MM.1S (cell line): Measurements from ENCODE around the gene INO80D.

Experiments
- DNase-seq: peaks from one replicate; pipeline ENCODE4 v3.0.0-alpha.2; 2015
- H2AFZ ChIP-seq: fragments of 300-600 bp; sonication (generic); 2 replicates; pipeline ENCODE4 v1.6.0; 2016; ENCODE audit warnings: antibody characterized with exemption, low read length
- H3F3A ChIP-seq: fragments of 300-600 bp; sonication (generic); 2 replicates; pipeline ENCODE4 v1.6.1; 2016; ENCODE audit warnings: mild to moderate bottlenecking, antibody characterized with exemption, low read length, moderate library complexity, mixed read lengths; ENCODE audit not compliant: insufficient read depth
- H3K27ac ChIP-seq: fragments of 300-600 bp; sonication (generic); 2 replicates; pipeline ENCODE4 v1.5.1; 2016; ENCODE audit warnings: mild to moderate bottlenecking, low read length
- H3K27me3 ChIP-seq: fragments of 300-600 bp; sonication (generic); replicated peaks from 2 replicates; pipeline ENCODE4 v1.6.0; 2016; ENCODE audit warnings: low read length; ENCODE audit not compliant: insufficient read depth
- H3K36me3 ChIP-seq: fragments of 300-600 bp; sonication (generic); replicated peaks from 2 replicates; pipeline ENCODE4 v1.6.1; 2016; ENCODE audit warnings: mild to moderate bottlenecking, low read length, mixed read lengths; ENCODE audit not compliant: insufficient read depth
- H3K4me1 ChIP-seq: fragments of 300-600 bp; sonication (generic); 2 replicates; pipeline ENCODE4 v1.6.1; 2016; ENCODE audit warnings: low read length, mixed read lengths
- H3K4me2 ChIP-seq: fragments of 300-600 bp; sonication (generic); 2 replicates; pipeline ENCODE4 v1.6.0; 2016; ENCODE audit warnings: low read depth, low read length
- H3K4me3 ChIP-seq: fragments of 300-600 bp; sonication (generic); 2 replicates; pipeline ENCODE4 v1.5.1; 2016; ENCODE audit warnings: low read length, mixed read lengths
- H3K79me2 ChIP-seq: fragments of 300-600 bp; sonication (generic); 2 replicates; pipeline ENCODE4 v1.6.1; 2016; ENCODE audit warnings: mixed run types, low read length, mixed read lengths
- H3K9ac ChIP-seq: fragments of 300-600 bp; sonication (generic); 2 replicates; pipeline ENCODE4 v1.6.1; 2016; ENCODE audit warnings: low read length, mixed read lengths
- H3K9me2 ChIP-seq: fragments of 300-600 bp; sonication (generic); replicated peaks from 2 replicates; pipeline ENCODE4 v1.6.1; 2016; ENCODE audit warnings: mild to moderate bottlenecking, low read length, mixed read lengths; ENCODE audit not compliant: insufficient read depth
- H3K9me3 ChIP-seq: fragments of 300-600 bp; sonication (generic); replicated peaks from 2 replicates; pipeline ENCODE4 v1.6.1; 2016; ENCODE audit warnings: mild to moderate bottlenecking, low read length, mixed read lengths; ENCODE audit not compliant: insufficient read depth
- H4K20me1 ChIP-seq: fragments of 300-600 bp; sonication (generic); 2 replicates; pipeline ENCODE4 v1.6.1; 2016; ENCODE audit warnings: mild to moderate bottlenecking, low read length, moderate library complexity, mixed read lengths; ENCODE audit not compliant: insufficient read depth
- CTCF ChIP-seq: fragments of 300-600 bp; sonication (generic); IDR thresholded peaks from 2 replicates; pipeline ENCODE4 v1.5.1; 2016; ENCODE audit warnings: antibody characterized with exemption, low read length, mixed read lengths
- EZH2 ChIP-seq: fragments of 300-600 bp; sonication (generic); optimal IDR thresholded peaks from 2 replicates; pipeline ENCODE3; 2017; ENCODE audit warnings: low read depth, mild to moderate bottlenecking, antibody characterized with exemption, low read length, mixed read lengths
- EZH2phosphoT487 ChIP-seq: fragments of 300-600 bp; sonication (generic); IDR thresholded peaks from 2 replicates; pipeline ENCODE4 v1.6.1; 2018; ENCODE audit warnings: antibody characterized with exemption, low read length

Gene INO80D

DNA sequence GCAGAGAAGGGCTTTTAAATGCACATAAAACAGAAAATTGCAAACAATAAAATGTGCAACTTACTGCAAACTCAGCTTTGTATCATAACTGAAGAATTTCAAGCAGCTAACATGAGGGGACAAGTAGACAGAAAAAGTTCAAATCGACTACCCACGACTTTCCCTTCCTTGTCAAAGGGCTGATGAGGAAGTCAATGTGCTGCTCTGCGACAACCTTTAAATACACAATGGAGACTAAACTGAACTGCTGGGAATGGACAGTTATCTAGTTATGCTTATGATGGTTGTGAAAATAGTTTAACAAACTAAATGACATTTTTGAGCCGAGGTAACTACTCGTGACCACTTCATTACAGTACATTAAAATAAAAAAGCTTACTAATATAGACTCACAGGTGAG is 84.1 kb downstream of the INO80D start:
- H3K36me3 ChIP-seq = peaks cover 11% of the 10 kb centered on the region; the same call in 1 of the 2 replicates
- no peak for DNase-seq
- H4K20me1 ChIP-seq = no peaks in the 10 kb centered on the region
- H3F3A ChIP-seq = no peaks in the 10 kb centered on the region
- no peak overlapping the region for H2AFZ ChIP-seq
- no peaks in the 10 kb centered on the region for H3K79me2 ChIP-seq
- no peak overlapping the region for H3K27ac ChIP-seq
- H3K9ac ChIP-seq = no peak overlapping the region
- H3K27me3 ChIP-seq = no peaks in the 10 kb centered on the region
- TF ChIP-seq EZH2 (no peak), EZH2phosphoT487 (no peak), CTCF (no peak)
- H3K4me3 ChIP-seq = no peak overlapping the region
- no peaks in the 10 kb centered on the region for H3K9me2 ChIP-seq
- H3K4me2 ChIP-seq = no peak overlapping the region
- H3K4me1 ChIP-seq = no peaks in the 10 kb centered on the region
- H3K9me3 ChIP-seq = no peaks in the 10 kb centered on the region

- DNase-seq = no peak
- TF ChIP-seq CTCF (no peak), EZH2 (no peak), EZH2phosphoT487 (no peak)
- no peaks in the 10 kb centered on the region for H3K79me2 ChIP-seq
- no peaks in the 10 kb centered on the region for H3K4me1 ChIP-seq
- no peaks in the 10 kb centered on the region for H3F3A ChIP-seq
- no peak overlapping the region for H2AFZ ChIP-seq
- H3K27me3 ChIP-seq = no peaks in the 10 kb centered on the region
- no peaks in the 10 kb centered on the region for H3K9me3 ChIP-seq
- H3K27ac ChIP-seq = no peak overlapping the region
- no peak overlapping the region for H3K4me2 ChIP-seq
- no peak overlapping the region for H3K9ac ChIP-seq
- H3K36me3 ChIP-seq = peaks cover 11% of the 10 kb centered on the region; the same call in 1 of the 2 replicates
- H3K4me3 ChIP-seq = no peak overlapping the region
- H3K9me2 ChIP-seq = no peaks in the 10 kb centered on the region
- no peaks in the 10 kb centered on the region for H4K20me1 ChIP-seq
These were observed 85.2 kb downstream of the INO80D start for GRCh38 chr2:206000776-206001175.

DNA sequence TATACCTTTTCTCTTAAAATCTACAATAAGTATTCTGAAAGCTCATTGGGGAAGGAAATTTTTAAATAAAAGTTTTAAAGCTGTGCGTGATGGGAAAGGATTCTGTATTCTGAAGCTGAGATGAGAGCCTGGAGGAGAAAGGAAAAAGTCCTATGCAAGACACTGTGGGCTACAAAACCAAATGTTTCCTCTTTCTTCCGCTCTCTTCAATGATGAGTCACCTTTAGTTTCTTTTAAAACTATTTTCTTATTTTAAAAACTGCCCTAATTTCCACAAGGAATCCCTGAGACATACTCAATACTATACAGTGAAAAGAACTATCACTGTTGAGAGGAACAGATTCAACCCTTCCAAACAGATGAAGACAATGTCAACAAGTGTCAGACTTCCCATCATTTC is 87.4 kb downstream of the INO80D start:
- no peaks in the 10 kb centered on the region for H3K9me3 ChIP-seq
- no peak overlapping the region for H3K4me2 ChIP-seq
- no peaks in the 10 kb centered on the region for H3K79me2 ChIP-seq
- no peaks in the 10 kb centered on the region for H3K9me2 ChIP-seq
- H3K4me1 ChIP-seq = no peaks in the 10 kb centered on the region
- H3K4me3 ChIP-seq = no peak overlapping the region
- H3K27ac ChIP-seq = no peak overlapping the region
- no peak overlapping the region for H3K9ac ChIP-seq
- DNase-seq = no peak
- H3F3A ChIP-seq = no peaks in the 10 kb centered on the region
- TF ChIP-seq EZH2phosphoT487 (no peak), CTCF (no peak), EZH2 (no peak)
- no peaks in the 10 kb centered on the region for H3K27me3 ChIP-seq
- H3K36me3 ChIP-seq = no peaks in the 10 kb centered on the region; the same call in 1 of the 2 replicates
- no peaks in the 10 kb centered on the region for H4K20me1 ChIP-seq
- H2AFZ ChIP-seq = no peak overlapping the region
